T47D (cell line): ENCODE measurements around the gene IKZF4.

Experiments
- DNase-seq, 2 experiments: peaks; one replicate each; pipeline versions ENCODE4 v3.0.0 to v3.0.0-alpha.2; 2011 to 2012; ENCODE audit warnings: low read depth in 1 of 2, low spot score in 1 of 2
- JUND ChIP-seq: IDR thresholded peaks from 2 replicates; pipeline ENCODE4 v1.6.1; 2012; ENCODE audit warnings: low read depth
- in situ Hi-C: cut with HindIII; loops from 2 replicates; pipeline ENCODE4 v1.10.0; 2016; ENCODE audit warnings: low sequenced_read_pairs, low pct_unique_long_range_greater_than_20kb

Gene IKZF4

GRCh38 chr12:56084958-56085543 lies 64.2 kb downstream of the IKZF4 start:
- in situ Hi-C loops: no loop called here
- peak in 1 of 2 experiments; percentile 80 for DNase-seq
- TF ChIP-seq JUND: no peak

GRCh38 chr12:56086096-56086495 lies 65.3 kb downstream of the IKZF4 start:
- DNase-seq: peak; percentile 63 to 99
- TF ChIP-seq JUND: no peak; the same call in 1 of the 2 replicates
- in situ Hi-C loops: no loop called here

- TF ChIP-seq JUND: no peak
- in situ Hi-C loops: no loop called here
- peak in 1 of 2 experiments; percentile 50 for DNase-seq
These were observed 65.8 kb downstream of the IKZF4 start for GRCh38 chr12:56086608-56087007.

GRCh38 chr12:56087220-56087619 lies 66.4 kb downstream of the IKZF4 start:
- DNase-seq: peak; percentile 62 to 94
- TF ChIP-seq JUND: no peak
- in situ Hi-C loops: no loop called here
